Stomach (tissue), 4 donors: ENCODE measurements around the gene KLK13.

Experiments
- POLR2A ChIP-seq, 4 donors: fragments of 450-650 bp; IDR thresholded peaks; one replicate each; pipeline ENCODE4 v1.6.1; 2016; ENCODE audit warnings: antibody characterized with exemption in 4 of 4, control low read depth in 2 of 4, mild to moderate bottlenecking in 1 of 4, moderate library complexity in 1 of 4
- TF ChIP-seq, protein P1 (sequence below), 7 experiments: fragments of 450-650 bp in 4 of 7; fragments of 200-600 bp in 3 of 7; sonication (generic) in 3 of 7; IDR thresholded peaks; one replicate each; pipeline ENCODE4 v1.5.1; 2016 to 2019; ENCODE audit warnings: antibody characterized with exemption in 7 of 7, control low read depth in 2 of 7, mild to moderate bottlenecking in 1 of 7

DNA sequence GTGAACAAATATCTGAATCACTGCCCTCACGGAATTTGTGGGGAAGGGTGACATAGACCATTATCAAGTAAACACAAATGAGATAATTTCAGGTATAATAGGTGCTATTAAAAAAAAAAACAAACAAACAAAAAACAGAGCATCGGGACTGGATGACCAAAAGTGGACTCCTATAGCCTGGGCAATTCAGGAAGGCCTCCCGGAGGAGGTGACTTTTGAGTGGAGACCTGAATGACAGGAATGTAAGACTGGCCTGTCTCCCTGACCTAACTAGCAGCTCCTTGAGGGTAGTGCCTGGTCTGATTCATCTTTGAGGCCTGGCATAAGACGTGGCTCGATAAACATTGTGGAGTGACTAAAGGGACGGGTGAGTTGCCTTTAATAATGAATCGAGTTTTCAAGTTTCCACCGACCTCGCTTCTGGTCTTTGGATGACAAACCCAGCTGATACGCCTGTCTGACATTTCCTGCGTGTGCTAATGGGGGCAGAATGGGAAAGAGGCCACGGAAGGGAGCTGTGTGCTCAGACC lies 52.2 kb downstream of the KLK13 start:
- TF ChIP-seq, protein P1, sequence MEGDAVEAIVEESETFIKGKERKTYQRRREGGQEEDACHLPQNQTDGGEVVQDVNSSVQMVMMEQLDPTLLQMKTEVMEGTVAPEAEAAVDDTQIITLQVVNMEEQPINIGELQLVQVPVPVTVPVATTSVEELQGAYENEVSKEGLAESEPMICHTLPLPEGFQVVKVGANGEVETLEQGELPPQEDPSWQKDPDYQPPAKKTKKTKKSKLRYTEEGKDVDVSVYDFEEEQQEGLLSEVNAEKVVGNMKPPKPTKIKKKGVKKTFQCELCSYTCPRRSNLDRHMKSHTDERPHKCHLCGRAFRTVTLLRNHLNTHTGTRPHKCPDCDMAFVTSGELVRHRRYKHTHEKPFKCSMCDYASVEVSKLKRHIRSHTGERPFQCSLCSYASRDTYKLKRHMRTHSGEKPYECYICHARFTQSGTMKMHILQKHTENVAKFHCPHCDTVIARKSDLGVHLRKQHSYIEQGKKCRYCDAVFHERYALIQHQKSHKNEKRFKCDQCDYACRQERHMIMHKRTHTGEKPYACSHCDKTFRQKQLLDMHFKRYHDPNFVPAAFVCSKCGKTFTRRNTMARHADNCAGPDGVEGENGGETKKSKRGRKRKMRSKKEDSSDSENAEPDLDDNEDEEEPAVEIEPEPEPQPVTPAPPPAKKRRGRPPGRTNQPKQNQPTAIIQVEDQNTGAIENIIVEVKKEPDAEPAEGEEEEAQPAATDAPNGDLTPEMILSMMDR (IDR thresholded peaks at IDR 0.05), result no peak
- no peak for TF ChIP-seq POLR2A (IDR thresholded peaks at IDR 0.05)
